Islet precursor cell (in vitro differentiated cells): Measurements from ENCODE around the gene FMNL1.
"Not testable (repeated sequence)": the region's sequence is repeated elsewhere in the genome, so short reads cannot be mapped to it uniquely, and the experiment has no call there.

Experiments used
- DNase-seq: peaks from one replicate; pipeline ENCODE4 v3.0.0-alpha.2; 2018

The FMNL1 gene, protein sequence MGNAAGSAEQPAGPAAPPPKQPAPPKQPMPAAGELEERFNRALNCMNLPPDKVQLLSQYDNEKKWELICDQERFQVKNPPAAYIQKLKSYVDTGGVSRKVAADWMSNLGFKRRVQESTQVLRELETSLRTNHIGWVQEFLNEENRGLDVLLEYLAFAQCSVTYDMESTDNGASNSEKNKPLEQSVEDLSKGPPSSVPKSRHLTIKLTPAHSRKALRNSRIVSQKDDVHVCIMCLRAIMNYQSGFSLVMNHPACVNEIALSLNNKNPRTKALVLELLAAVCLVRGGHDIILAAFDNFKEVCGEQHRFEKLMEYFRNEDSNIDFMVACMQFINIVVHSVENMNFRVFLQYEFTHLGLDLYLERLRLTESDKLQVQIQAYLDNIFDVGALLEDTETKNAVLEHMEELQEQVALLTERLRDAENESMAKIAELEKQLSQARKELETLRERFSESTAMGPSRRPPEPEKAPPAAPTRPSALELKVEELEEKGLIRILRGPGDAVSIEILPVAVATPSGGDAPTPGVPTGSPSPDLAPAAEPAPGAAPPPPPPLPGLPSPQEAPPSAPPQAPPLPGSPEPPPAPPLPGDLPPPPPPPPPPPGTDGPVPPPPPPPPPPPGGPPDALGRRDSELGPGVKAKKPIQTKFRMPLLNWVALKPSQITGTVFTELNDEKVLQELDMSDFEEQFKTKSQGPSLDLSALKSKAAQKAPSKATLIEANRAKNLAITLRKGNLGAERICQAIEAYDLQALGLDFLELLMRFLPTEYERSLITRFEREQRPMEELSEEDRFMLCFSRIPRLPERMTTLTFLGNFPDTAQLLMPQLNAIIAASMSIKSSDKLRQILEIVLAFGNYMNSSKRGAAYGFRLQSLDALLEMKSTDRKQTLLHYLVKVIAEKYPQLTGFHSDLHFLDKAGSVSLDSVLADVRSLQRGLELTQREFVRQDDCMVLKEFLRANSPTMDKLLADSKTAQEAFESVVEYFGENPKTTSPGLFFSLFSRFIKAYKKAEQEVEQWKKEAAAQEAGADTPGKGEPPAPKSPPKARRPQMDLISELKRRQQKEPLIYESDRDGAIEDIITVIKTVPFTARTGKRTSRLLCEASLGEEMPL

DNA sequence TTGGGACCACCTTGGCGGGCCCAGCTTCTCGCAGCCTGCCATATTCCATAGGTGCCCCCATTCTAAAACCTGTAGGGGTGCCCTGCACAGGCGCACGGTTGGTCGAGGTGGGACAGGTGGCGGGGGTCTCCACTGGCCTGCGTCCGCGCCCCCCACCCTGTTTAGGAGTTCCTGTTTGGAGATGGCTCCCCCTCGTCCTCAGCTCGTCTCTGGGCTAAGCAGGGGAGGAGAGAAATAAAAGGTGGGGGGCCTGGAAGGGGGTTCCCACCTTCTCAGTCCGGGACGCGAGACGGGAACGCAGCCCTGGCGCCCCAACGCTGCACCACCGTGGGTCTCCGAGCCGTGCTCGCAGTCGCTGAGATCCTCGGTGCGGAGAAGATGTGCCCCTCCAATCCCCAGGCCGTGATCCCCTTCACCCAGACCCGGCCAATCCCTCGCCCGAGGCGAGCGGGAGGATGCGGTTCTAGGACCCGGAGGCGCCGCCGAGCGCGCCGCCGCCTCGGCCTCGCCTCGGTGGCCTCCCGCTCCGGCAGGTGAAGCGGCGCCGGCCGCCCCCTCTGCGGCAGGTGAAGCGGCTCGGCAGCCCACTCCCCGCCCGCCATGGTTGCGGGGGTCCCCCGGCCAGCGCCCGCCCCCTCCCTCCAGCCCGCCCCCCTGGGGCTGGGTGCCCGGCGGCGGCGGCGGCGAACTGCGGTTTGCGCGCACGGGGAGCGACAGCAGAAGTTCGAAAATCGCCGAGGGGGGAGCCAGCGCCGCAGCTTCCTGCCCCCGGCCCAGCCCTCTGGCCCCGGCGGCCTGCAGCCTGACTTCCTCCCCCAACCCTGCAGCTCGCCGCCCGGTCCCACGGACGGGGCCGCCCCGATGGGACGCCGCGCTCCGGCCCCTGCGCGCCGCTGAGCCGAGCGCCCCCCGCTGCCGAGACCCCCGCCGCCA, at the start of gene FMNL1:
Gene FMNL1 (plus strand): TSS at position 805 of the 933 bp plus-strand sequence. CDS start 240 bp downstream, outside the sequence.
- peak; percentile 59 for DNase-seq

- DNase-seq = no peak
Measured at GRCh38 chr17:45172232-45172540, 49.5 kb upstream of the FMNL1 start.

DNA sequence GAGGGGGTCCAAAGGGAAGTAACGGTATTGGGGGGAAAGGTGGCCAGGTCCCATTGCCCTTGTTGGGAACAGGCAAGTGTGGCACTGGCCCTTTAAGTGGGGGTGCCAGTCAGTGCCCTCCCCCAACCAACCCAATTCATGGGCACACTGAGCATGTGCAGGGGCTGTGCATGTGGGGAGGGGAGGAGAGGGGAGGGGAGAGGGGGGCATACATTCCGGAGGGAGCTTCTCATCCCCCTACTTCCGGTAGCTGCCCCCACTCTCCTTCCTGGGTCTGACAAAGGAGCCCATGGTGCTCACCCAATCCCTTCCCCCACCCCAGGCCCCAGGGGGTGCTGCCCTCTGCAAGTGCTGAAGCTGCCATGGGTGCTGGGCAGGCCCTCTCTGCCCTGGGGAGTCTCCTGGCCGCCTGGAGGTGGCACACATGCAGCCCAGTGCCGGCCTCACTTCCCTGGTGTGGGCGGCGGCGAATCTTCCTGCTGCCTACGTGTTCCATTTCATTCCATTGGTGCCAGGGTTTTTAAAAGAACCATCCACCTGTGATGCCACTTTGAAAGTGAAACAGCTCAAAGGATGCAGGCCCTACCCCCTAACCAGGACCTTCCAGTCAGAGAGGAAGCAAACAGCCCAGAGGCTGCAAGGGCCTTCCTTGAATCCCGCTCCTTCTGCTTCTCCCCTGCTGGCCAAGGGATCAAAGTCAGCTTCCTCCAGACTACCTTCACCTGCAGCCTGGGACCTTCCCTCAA, 49.0 kb upstream of the FMNL1 start:
- DNase-seq = peak; percentile 69

- DNase-seq = no peak
Measured at GRCh38 chr17:45175759-45176115, 45.9 kb upstream of the FMNL1 start.

- no peak for DNase-seq
Measured at GRCh38 chr17:45177563-45177962, 44.1 kb upstream of the FMNL1 start.

- no peak for DNase-seq
Measured at GRCh38 chr17:45184144-45184543, 37.5 kb upstream of the FMNL1 start.

DNA sequence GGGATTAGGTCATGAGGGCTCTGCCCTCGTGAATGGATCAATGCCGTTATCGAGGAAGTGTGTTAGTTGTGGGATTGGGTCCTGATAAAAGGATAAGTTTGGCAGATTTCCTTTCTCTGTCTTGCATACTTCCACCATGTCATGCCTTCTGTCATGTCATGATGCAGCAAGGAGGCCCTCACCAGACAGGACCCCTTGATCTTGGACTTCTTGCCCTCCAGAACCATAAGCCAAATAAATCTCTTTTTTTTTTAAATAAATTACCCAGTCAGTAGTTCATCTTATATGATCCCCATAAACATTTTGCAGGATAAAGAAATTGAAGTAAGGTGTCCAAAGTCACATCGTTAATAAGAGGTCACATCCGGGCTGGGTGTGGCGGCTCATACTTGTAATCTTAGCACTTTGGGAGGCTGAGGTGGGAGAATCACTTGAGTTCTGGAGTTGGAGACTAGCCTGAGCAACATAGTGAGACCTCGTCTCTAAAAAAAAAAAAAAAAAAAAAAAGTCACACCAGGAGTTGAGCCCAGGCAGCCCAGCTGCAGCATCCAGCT, 34.8 kb upstream of the FMNL1 start:
- DNase-seq = no peak

- no peak for DNase-seq
Measured at GRCh38 chr17:45189009-45189408, 32.7 kb upstream of the FMNL1 start.

- peak; percentile 62 for DNase-seq
Measured at GRCh38 chr17:45190503-45191255, 31.0 kb upstream of the FMNL1 start.

- no peak for DNase-seq
Measured at GRCh38 chr17:45195424-45195823, 26.3 kb upstream of the FMNL1 start.

GRCh38 chr17:45197108-45197507, 24.6 kb upstream of the FMNL1 start:
- peak; percentile 67 for DNase-seq

DNA sequence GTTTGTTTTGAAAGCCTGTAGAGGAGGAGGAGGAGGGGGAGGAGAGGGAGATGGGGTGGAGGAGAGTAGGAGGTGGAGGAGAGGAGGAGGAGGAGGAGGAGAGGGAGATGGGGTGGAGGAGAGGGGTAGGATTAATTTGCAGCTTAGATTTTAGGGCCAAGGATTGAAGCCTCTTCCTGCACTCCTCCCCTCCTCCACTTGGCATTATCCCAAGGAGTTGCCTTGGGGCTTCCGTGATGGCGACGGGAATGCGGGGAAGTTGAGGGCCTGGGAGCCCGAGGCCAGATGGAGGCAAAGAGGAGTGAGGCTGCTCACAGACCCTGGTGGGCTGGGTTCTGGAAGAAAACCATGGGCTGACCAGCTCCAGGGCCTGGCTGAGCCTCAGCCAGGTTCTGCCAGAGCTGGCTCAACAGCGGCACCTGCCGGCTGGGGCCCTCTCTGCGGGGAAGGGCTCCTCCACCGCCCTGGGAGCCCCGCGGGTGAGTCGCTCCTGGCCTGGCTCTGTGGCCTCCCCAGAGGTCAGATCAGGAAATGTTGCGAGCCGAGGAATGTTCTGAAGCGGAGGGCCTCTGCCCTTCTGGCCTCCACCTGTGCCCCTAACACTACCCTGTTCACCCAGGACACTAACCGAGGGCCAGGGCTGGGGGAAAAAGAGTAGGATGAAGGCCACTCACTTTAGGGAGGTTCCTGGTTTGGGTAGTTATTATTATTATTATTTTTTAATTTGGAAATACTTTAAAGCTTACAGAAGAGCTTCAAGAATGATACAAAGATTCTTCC, 23.9 kb upstream of the FMNL1 start:
- peak; percentile 99 for DNase-seq

- DNase-seq = no peak
Measured at GRCh38 chr17:45200701-45201100, 21.0 kb upstream of the FMNL1 start.

- DNase-seq = no peak
Measured at GRCh38 chr17:45201457-45201856, 20.2 kb upstream of the FMNL1 start.

GRCh38 chr17:45201880-45202279, 19.8 kb upstream of the FMNL1 start:
- not testable (repeated sequence) for DNase-seq

- DNase-seq = peak; percentile 93
Measured at GRCh38 chr17:45218895-45219661, 2.6 kb upstream of the FMNL1 start.

- no peak for DNase-seq
Measured at GRCh38 chr17:45220079-45220478, 1.6 kb upstream of the FMNL1 start.

GRCh38 chr17:45222014-45222288, 266 bp downstream of the FMNL1 start:
- DNase-seq = no peak

GRCh38 chr17:45222289-45222995, 757 bp downstream of the FMNL1 start:
- DNase-seq = peak; percentile 68
